ENCODE data around the gene DPPA5.

GRCh38 chr6:73382462-73383113, 28.5 kb upstream of the DPPA5 start:
- TF ChIP-seq CTCF (optimal IDR thresholded peaks at IDR 0.05 in 1 of 3, IDR thresholded peaks at IDR 0.05 in 1 of 3, conservative IDR thresholded peaks at IDR 0.05 in 1 of 3; ENCODE audit: extremely low read depth in 1 of 3, insufficient read depth in 2 of 3, low read length in 3 of 3): no peak
- no peak for TF ChIP-seq EZH2 (IDR thresholded peaks at IDR 0.05; ENCODE audit: low read length)

Data from keratinocyte (primary cell).